Mucosa of rectum (tissue), 2 donors: Measurements from ENCODE around the gene MAML1.

Experiments used
- H3K27ac ChIP-seq, 2 donors: one replicate each; pipeline ENCODE4 v1.7.0; 2013; ENCODE audit warnings: inconsistent platforms in 2 of 2, low read depth in 2 of 2, low read length in 2 of 2
- H3K27me3 ChIP-seq, 2 donors: one replicate each; pipeline ENCODE4 v1.7.0; 2013; ENCODE audit warnings: low read length in 2 of 2; ENCODE audit not compliant: control insufficient read depth in 2 of 2, insufficient read depth in 2 of 2
- H3K36me3 ChIP-seq, 2 donors: one replicate each; pipeline ENCODE4 v1.7.0; 2013; ENCODE audit warnings: low read length in 2 of 2; ENCODE audit not compliant: control insufficient read depth in 2 of 2, insufficient read depth in 2 of 2
- H3K4me1 ChIP-seq, 2 donors: one replicate each; pipeline ENCODE4 v1.7.0; 2013; ENCODE audit warnings: low read length in 2 of 2, mild to moderate bottlenecking in 1 of 2; ENCODE audit not compliant: control insufficient read depth in 2 of 2, insufficient read depth in 2 of 2
- H3K4me3 ChIP-seq, 2 donors: one replicate each; pipeline ENCODE4 v1.7.0; 2013; ENCODE audit warnings: low read length in 2 of 2
- H3K9ac ChIP-seq, 2 donors: one replicate each; pipeline ENCODE4 v1.7.0; 2013; ENCODE audit warnings: low read length in 2 of 2, low read depth in 1 of 2, mild to moderate bottlenecking in 1 of 2
- H3K9me3 ChIP-seq, 2 donors: one replicate each; pipeline ENCODE4 v1.7.0; 2013; ENCODE audit warnings: low read length in 2 of 2; ENCODE audit not compliant: control insufficient read depth in 2 of 2
- donor health status: healthy.
- donor health status: Normal muscosa, but diverticular disease.

Gene MAML1

DNA sequence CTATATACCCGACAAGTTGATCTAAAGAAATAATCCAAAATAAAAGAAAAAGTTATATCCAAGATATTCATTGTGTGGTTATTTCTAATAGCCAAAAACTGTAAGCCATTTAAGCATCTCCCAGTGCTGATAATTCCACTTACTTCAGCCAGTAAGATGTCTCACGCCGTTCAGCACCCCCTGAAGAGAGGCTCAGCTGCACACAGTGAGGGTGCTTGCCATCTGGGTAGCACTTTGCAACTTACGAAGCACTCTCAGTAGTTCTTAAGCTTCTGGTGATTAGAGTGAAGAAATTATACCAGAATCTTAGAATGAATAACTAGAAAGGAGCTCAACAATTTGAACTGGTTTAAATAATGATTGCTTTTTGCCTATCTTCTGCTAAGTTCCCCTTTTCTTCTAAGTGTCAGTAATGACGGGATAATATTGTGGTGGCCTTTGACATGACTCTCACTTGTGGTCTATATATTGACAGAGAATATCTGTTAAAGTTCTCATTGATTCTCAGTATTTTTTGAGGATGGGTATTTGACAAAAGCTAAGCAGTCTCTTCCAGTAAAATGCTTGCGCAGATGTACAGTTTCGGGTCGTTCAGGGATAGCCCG, 35.0 kb downstream of the MAML1 start:
- H3K9me3 ChIP-seq = no peaks in the 10 kb centered on the region
- H3K9ac ChIP-seq = no peak overlapping the region
- H3K4me1 ChIP-seq = peaks cover 16% of the 10 kb centered on the region in 2 donors
- H3K4me3 ChIP-seq = no peak overlapping the region
- H3K27ac ChIP-seq = no peak overlapping the region
- peaks cover 49 to 50% of the 10 kb centered on the region in 2 donors for H3K36me3 ChIP-seq
- no peaks in the 10 kb centered on the region for H3K27me3 ChIP-seq

DNA sequence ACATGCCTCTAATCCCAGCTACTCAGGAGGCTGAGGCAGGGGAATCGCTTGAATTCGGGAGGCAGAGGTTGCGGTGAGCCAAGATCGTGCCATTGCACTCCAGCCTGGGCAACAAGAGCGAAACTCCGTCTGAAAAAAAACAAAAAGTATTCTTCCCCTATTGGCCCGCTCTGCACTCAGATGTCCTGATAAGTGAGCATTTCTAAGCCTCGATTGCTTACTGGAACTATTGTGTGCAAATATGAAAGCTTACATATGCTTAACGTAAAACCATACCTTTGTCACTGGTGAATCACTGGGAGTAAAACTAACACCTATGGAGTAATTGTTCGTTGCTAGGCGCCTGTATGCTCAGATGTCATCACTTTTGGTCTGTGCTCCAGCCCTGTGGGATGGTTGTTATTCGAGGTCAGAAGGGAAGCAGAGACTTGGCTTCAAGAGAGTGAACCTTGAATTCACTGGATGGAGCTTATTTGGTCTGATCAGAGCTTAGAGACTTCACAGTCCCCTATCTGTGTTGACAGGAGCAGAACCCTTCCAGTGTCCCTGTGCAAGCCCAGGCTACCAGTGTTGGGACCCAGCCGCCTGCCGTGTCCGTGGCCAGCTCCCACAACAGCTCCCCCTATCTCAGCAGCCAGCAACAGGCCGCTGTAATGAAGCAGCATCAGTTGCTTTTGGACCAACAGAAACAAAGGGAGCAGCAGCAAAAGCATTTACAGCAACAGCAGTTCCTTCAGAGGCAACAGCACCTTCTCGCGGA, 35.9 kb downstream of the MAML1 start:
- Histone ChIP-seq H3K9ac (no peak overlapping the region), H3K4me3 (no peak overlapping the region), H3K9me3 (no peaks in the 10 kb centered on the region), H3K27ac (no peak overlapping the region), H3K36me3 (peaks cover 56 to 58% of the 10 kb centered on the region in 2 donors), H3K4me1 (peaks cover 8% of the 10 kb centered on the region in 2 donors), H3K27me3 (no peaks in the 10 kb centered on the region)

DNA sequence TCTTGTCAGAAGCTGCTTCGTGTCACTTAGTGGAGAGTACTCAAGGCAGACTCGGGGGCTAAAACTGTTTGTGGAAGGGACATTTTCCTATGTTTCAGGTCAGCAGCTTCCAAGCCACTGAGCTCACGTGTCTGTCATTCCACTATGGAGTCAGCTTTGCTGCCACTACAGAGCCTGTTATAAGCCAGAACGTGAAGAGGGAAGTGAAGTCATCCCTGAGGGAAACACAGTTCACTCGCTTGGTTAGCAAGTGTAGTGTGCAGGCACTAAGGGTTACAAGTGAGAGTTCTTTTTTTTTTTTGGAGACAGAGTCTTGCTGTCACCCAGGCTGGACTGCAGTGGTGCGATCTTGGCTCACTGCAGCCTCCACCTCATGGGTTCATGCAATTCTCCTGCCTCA, 36.6 kb downstream of the MAML1 start:
- Histone ChIP-seq H3K27ac (no peak overlapping the region), H3K36me3 (peaks cover 63 to 66% of the 10 kb centered on the region in 2 donors), H3K4me3 (no peak overlapping the region), H3K4me1 (peaks cover 3 to 8% of the 10 kb centered on the region in 2 donors), H3K27me3 (no peaks in the 10 kb centered on the region), H3K9ac (no peak overlapping the region), H3K9me3 (no peaks in the 10 kb centered on the region)

DNA sequence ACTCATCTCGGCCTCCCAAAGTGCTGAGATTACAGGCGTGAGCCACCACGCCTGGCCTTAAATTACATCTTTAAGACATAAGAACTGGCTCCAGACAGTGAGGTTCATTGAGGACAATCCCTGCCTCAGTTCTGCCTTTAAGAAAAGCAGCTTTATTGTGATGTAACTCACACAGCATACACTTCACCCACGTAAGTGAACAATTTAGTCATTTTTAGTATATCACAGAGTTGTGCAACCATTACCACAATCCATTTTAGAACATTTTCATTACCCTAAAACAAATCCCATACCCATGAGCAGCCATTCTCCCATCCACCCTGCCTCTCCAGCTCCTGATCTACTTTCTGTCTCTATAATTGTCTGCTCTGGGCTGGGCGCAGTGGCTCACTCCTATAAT, 37.2 kb downstream of the MAML1 start:
- Histone ChIP-seq H3K36me3 (peaks cover 67 to 68% of the 10 kb centered on the region in 2 donors), H3K9me3 (no peaks in the 10 kb centered on the region), H3K9ac (no peak overlapping the region), H3K4me3 (no peak overlapping the region), H3K4me1 (peaks cover 3 to 8% of the 10 kb centered on the region in 2 donors), H3K27ac (no peak overlapping the region), H3K27me3 (no peaks in the 10 kb centered on the region)

DNA sequence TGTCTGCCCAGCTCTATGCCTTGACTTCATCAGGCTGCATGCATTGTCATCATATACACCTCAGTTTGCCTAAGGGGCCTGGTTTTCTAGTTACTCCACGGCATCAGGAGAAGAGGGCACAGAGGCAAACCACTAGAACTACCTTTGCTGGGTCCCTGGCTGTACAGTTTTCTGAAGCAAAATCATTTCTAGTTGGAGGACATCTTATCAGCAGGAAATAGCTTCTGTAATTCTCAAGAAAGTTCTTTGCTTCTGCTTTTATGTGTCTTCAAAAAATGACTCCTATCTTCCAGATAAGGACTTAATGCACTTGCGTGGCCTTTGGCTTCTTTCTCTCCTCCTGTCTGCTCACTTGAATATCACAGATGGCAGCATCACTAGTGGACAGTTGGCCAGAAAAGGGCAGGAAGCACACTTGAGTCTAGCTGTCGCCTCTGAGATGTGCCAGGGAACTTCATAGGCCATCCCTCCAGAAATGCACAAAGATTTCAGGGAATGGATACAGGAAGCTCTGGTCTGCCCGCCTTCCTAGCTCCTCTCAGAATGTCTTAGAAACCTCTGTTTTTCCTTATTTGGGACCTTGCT, 38.8 kb downstream of the MAML1 start:
- H3K9ac ChIP-seq = no peak overlapping the region
- H3K36me3 ChIP-seq = peaks cover 70 to 71% of the 10 kb centered on the region in 2 donors
- no peak overlapping the region for H3K4me3 ChIP-seq
- H3K27ac ChIP-seq = no peak overlapping the region
- H3K27me3 ChIP-seq = no peaks in the 10 kb centered on the region
- H3K9me3 ChIP-seq = no peaks in the 10 kb centered on the region
- H3K4me1 ChIP-seq = peaks cover 3 to 5% of the 10 kb centered on the region in 2 donors

DNA sequence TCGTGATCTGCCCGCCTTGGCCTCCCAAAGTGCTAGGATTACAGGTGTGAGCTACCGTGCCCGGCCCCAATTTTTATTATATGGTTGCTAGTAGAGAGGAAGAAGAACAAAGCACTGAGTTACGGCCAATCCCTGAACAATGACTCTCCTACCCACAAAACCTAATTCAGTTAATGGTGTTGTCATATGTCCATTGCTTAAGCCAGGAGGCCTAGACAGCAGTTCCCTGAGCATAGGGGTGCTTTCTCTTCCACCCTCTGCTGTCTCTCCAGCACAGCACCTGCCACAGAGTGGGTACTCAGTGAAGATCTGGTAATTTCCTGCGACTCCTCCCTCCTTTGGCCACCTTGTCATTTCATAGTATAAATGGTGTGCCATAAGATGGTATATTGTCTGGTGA, 39.7 kb downstream of the MAML1 start:
- Histone ChIP-seq H3K4me3 (no peak overlapping the region), H3K9me3 (no peaks in the 10 kb centered on the region), H3K27me3 (no peaks in the 10 kb centered on the region), H3K4me1 (peaks cover 2 to 5% of the 10 kb centered on the region in 2 donors), H3K36me3 (peaks cover 66 to 67% of the 10 kb centered on the region in 2 donors), H3K9ac (no peak overlapping the region), H3K27ac (no peak overlapping the region)

DNA sequence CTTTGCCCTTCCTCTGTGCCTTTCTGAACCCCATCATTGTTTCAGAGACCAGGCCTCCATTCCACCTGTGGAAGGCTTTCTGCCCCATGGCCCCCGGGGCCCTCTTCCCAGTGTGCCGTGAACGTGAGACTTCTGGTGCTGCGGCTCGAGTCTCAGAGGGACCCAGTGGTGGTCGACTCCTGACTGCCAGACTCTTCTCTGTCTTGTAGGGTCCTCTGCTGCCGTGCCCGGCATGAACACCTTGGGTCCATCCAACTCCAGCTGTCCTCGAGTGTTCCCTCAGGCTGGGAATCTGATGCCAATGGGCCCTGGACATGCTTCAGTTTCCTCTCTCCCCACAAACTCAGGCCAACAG, 41.0 kb downstream of the MAML1 start:
- H3K9ac ChIP-seq = no peak overlapping the region
- peaks cover 71% of the 10 kb centered on the region in 2 donors for H3K36me3 ChIP-seq
- H3K9me3 ChIP-seq = no peaks in the 10 kb centered on the region

DNA sequence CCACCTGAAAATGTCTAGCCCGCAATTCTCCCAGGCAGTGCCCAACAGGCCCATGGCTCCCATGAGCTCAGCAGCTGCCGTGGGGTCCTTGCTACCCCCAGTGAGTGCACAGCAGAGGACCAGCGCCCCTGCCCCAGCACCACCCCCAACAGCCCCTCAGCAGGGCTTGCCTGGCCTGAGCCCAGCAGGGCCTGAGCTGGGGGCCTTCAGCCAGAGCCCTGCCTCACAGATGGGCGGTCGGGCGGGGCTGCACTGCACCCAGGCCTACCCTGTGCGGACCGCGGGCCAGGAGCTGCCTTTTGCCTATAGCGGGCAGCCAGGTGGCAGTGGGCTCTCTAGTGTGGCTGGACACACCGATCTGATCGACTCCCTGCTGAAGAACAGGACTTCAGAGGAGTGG, 41.8 kb downstream of the MAML1 start:
- H3K9ac ChIP-seq = no peak overlapping the region
- H3K36me3 ChIP-seq = peaks cover 63 to 68% of the 10 kb centered on the region in 2 donors
- no peak overlapping the region for H3K4me3 ChIP-seq
- H3K27ac ChIP-seq = no peak overlapping the region
- peaks cover 2 to 5% of the 10 kb centered on the region in 2 donors for H3K4me1 ChIP-seq
- H3K9me3 ChIP-seq = no peaks in the 10 kb centered on the region
- H3K27me3 ChIP-seq = no peaks in the 10 kb centered on the region

More for the DNA sequence above, 41.0 kb downstream of the MAML1 start:
- H3K27ac ChIP-seq = no peak overlapping the region
- no peak overlapping the region for H3K4me3 ChIP-seq
- H3K27me3 ChIP-seq = no peaks in the 10 kb centered on the region
- H3K4me1 ChIP-seq = peaks cover 2 to 5% of the 10 kb centered on the region in 2 donors

DNA sequence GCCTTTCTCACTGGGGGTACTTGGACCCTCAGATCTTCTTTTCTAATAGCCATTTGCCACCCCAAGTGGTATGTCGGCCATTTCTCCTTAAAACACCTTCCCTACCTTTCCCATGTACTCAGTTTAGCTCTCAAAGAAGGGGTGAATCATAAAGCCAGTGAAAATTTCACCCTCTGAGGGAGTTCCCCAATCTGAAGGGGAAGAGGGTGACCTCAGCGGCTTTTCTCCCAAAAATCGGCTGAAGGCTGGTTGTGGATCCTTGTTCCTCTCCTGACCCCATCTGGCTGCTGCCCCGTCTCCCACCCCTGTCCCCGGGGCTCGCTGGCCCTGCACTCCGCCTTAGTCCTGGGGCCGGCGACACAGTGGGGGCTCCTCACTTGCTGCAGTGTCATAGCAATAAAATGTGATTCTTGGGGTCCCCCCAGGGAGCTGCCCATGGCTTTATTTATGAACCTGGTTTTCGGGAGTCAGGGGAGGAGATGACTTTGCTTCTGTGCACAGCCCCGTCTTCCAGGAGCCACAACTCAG, 43.9 kb downstream of the MAML1 start:
- Histone ChIP-seq H3K36me3 (peaks cover 49 to 62% of the 10 kb centered on the region in 2 donors), H3K4me1 (peaks cover 2 to 5% of the 10 kb centered on the region in 2 donors), H3K4me3 (no peak overlapping the region), H3K9ac (no peak overlapping the region), H3K9me3 (no peaks in the 10 kb centered on the region), H3K27me3 (no peaks in the 10 kb centered on the region), H3K27ac (no peak overlapping the region)

DNA sequence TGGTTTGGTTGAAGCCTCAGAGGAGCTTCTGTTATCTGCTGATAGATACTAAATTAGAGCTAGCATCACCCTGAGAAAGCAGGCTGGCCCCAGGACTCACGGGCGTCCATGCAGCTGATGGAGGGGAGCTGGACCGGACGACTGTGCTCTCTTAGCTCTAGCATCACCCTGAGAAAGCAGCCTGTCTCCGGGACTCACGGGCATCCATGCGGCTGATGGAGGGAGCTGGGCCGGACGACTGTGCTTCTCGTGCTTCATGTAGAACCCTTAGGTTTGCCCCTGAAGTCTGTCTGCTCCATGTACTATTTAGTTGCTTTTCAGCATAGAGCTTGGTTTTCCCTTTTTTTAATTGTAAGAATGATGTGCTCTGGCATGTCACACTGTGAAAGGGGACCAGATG, 44.8 kb downstream of the MAML1 start:
- Histone ChIP-seq H3K4me1 (peaks cover 2 to 5% of the 10 kb centered on the region in 2 donors), H3K27ac (no peak overlapping the region), H3K9ac (no peak overlapping the region), H3K4me3 (no peak overlapping the region), H3K36me3 (peaks cover 42 to 52% of the 10 kb centered on the region in 2 donors), H3K27me3 (no peaks in the 10 kb centered on the region), H3K9me3 (no peaks in the 10 kb centered on the region)
